ENCODE results near the gene RBM38. TPM values are rescaled to one million over a fixed set of nuclear protein-coding genes. Genes with fewer than 3 reads are reported as not detected.
A peak's percentile ranks its signal among the peaks of the same experiment; 100 is the strongest.

RBM38 gene
- total RNA-seq, 1 experiment from 2014 or later, result 16.1 TPM

- peak; percentile 92 for DNase-seq (ENCODE audit: low read depth)
Observed at GRCh38 chr20:57435498-57436222, 44.5 kb downstream of the RBM38 start.

DNA sequence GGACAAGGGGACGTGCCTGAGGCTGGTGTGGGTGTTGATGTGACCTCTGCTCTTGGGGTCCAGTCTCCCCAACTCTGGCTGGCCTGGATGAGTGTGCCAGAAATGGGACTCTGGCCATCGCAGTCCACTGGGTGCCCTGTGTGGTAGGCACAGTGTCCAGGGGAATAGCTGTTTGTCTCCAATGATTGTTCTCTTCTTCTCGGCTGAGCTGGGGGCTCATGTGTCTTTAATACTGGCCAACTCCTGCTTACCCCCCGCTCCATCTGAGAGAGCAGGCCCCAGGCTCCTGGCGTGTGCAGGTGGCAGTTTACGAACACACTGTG, 45.0 kb downstream of the RBM38 start:
- no peak for DNase-seq (ENCODE audit: low read depth)

DNA sequence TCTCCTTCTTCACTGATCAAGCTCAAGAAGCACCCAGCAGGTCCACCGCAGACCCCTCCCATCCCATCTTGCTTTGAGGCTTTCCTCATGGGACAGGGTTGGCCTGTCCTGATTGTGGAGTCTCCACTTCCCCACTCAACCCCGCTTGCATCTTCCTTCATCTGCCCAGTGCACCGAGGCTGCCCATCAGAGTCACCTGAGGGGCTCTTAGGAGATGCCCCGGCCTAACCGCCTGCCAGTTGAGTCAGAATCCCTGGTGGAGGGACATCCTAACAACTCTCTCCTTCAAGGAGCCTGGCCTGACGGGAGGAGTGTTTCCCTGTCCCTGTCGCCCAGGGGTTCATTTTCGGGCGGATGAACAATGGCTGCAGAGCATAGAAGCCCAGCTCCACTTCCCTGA, 46.1 kb downstream of the RBM38 start:
- no peak for DNase-seq (ENCODE audit: low read depth)

DNA sequence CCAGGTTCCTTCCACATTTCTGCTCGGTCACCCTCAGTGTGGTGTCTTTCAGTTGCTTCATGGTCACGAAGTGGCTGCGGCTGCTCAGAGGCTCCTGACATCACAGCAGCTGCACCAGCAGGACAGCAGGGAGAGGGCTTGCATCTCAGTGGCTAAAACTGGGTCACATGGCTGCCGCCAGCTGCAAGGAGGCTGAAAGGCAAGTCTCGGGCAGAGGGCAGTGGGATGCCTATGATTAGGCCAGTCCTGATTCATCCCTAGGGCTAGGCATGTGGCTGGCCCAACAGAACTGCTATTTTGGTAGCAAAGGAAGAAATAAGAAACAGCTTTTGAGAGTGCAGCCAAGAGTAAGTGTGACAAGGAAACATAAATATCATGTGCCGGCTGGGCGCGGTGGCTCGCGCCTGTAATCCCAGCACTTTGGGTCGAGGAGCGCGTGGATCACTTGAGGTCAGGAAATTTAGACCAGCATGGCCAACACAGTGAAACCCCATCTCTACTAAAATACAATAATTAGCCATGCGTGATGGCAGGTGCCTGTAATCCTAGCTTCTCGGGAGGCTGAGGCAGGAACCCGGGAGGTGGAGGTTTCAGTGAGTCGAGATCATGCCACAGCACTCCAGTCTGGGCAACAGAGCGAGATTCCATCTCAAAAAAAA, 46.6 kb downstream of the RBM38 start:
- DNase-seq (ENCODE audit: low read depth), result no peak

DNA sequence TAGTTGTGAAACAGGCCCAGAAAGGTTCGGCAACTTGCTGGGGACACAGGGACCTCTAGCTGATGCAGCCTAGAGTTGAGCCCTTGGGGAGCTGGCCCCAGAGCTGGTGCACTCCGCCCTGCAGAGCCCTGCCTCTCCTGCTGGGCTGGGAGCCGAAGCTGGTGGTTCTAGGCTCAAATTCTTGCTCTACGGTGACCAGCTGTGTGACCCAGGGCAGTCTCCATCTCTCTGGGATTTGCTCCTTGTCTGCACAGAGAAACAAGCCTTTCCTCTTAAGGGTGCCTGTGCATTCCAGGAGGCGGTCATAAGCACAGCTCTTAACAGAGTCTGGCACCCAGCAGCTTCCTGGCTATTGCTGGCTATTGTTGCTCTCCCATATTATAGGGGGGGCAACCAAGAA, 47.4 kb downstream of the RBM38 start:
- DNase-seq (ENCODE audit: low read depth), result no peak

- DNase-seq (ENCODE audit: low read depth), result peak; percentile 57
Observed at GRCh38 chr20:57439432-57439831, 48.2 kb downstream of the RBM38 start.

DNA sequence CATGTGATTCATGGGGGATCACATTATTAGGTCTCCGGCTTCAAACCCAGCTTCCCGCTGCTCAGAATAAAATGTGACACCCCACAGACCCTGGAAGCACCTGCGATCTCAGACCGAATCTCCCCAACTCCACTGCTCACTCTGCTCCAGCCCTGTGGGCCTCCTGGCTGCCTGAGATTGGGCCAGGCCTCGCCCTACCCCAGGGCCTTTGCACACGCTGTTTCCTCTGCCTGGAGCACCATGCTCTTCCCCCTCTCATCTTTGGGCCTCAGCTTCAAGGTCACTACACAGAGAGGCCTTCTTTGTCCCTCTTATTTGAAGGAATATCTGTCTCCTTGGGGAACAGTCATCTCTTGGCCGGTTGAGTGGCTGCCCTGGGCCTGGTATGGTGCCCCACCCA, 48.8 kb downstream of the RBM38 start:
- DNase-seq (ENCODE audit: low read depth), result no peak

GRCh38 chr20:57440678-57441509, 49.7 kb downstream of the RBM38 start:
- DNase-seq (ENCODE audit: low read depth), result peak; percentile 48

GRCh38 chr20:57441510-57442154, 50.4 kb downstream of the RBM38 start:
- DNase-seq (ENCODE audit: low read depth), result no peak

DNA sequence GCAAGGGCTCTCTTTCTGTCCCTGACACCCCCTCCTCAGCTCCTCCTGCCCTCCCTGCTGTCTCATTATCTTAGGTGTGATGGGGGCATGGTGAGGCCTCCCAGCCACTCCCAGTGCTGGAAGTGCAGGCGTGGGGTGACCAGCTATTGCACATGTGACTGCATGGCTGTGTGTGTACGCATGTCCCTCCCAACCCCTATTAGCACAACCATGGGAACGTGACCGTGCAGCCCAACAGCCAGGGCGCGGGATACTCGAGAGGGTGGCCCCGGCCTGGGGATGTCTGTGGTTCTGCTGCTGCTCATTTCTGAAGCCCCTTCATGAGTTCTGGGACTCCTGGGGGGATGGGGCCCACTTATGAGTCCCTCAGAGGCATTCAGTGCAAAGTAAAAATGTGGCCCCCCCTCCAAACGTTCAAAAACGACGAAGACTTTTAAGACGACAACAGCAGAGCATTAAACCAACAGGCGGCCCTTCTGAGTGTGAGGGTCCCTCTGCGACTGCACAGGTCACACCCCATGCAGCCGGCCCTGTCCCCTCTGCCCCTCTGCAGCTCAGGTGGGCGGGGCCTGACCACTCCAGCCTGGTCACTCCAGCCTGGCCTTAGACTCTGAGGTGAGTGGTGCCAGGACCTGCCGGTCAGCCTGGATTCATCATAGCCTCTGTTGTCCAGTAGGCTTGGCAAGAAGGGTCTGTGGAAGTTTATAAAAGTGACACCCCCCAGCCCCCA, 51.1 kb downstream of the RBM38 start:
- DNase-seq (ENCODE audit: low read depth), result no peak

DNA sequence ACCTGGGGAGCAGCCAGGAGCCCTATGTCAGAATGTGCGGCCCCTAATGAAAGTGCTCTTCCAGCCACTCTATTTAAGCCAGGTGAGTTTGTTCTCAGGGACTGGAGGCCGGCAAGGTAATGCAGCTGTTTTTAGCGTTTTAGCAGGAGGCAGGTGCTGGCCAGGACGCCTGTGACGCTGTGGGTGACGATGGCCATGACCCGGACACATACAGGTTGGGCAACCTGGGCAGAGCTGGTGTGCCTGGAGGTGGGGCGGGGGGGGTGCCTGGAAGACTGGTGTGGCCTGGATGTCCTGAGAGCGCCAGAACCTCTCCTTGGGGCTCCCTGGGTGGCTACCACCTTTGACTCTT, 51.7 kb downstream of the RBM38 start:
- no peak for DNase-seq (ENCODE audit: low read depth)

- no peak for DNase-seq (ENCODE audit: low read depth)
Observed at GRCh38 chr20:57443349-57444265, 52.4 kb downstream of the RBM38 start.

GRCh38 chr20:57444394-57445048, 53.3 kb downstream of the RBM38 start:
- no peak for DNase-seq (ENCODE audit: low read depth)

DNA sequence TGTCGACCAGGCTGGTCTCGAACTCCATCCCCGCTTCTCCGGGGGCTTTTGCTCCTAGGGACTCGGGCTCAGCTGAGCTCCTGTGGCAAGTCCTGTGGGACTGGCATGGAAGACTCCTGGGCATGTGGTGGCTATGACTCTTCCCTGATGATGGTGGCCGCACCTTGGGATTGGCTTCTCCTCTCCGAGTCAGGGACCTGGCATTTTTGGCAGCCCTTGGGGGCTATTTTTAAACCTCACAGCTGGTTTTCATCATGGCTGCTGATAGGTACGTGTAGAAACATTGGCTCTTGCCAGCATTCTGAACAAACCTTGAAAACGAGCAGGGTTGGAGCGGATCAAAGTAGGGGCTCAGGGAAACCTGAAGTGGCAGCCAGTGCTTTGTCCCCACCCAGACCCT, 54.1 kb downstream of the RBM38 start:
- peak; percentile 33 for DNase-seq (ENCODE audit: low read depth)

DNA sequence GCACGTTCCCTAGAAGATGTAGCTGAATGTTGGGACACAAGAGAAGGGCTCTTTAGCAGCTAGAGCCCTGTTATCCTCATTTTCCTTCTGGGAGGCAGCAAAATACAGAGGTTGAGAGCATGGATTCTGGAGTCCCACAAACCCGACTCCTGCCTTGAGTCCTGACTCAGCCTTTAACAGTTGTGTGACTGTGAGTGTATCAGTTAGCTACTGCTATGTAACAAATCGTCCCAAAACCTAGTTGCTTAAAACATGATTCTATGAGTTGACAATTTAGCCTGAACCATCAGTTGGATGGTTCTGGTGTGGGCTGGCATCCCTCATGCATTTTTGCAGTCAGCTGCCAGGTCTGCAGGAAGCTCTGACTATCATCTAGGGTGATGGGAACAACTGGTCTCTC, 54.6 kb downstream of the RBM38 start:
- DNase-seq (ENCODE audit: low read depth), result no peak

DNA sequence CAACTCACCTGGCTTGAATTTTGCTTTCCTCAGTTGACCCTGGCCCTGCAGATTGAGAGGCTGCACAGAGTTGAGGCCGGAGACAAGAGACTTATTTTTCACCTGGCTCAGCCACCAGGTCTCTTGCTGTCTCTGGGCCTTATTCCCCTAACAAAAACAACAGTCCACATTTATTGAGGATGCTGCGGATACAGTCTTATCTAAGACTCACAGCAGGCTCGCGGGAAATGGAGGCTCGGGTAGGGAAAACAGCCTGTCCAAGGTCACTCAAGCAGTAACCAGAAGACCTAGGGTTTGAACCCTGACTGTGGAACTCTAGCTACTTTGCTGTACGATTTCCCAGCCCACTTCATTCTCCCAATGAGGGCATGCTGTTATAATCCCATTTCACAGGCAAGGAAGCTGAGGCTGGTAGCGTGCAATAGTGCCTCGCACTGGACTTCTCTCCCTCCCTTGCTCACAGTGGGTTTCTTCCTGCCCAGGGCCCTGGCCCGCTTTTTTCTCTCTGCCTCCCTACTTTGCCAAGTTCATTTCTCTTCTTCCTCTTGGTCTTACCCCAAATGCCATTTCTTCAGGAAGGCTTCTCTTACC, 57.7 kb downstream of the RBM38 start:
- no peak for DNase-seq (ENCODE audit: low read depth)

GRCh38 chr20:57449398-57450354, 58.5 kb downstream of the RBM38 start:
- no peak for DNase-seq (ENCODE audit: low read depth)

GRCh38 chr20:57450419-57450818, 59.2 kb downstream of the RBM38 start:
- no peak for DNase-seq (ENCODE audit: low read depth)

- DNase-seq (ENCODE audit: low read depth), result no peak
Observed at GRCh38 chr20:57450931-57451330, 59.7 kb downstream of the RBM38 start.
